Kidney (tissue), 14 donors: ENCODE data around the gene RGL3. TPM values are rescaled to one million over a fixed set of nuclear protein-coding genes. Genes with fewer than 3 reads are reported as not detected.

ENCODE experiments used
- DNase-seq, 5 donors: peaks; one replicate each; pipeline ENCODE4 v3.0.0-alpha.2; 2013 to 2020
- FAIRE-seq: peaks from 2 replicates; lab custom pipeline; 2012; peaks lifted over from hg19 to GRCh38; lab: Jason Lieb, UNC
- H3K27ac ChIP-seq, 2 donors: one replicate each; pipeline ENCODE4 v1.7.0; 2013; ENCODE audit warnings: low read depth in 2 of 2, low read length in 2 of 2, inconsistent platforms in 1 of 2
- H3K27me3 ChIP-seq: one replicate; pipeline ENCODE4 v1.7.1; 2013; ENCODE audit warnings: low read length, inconsistent platforms; ENCODE audit not compliant: control insufficient read depth, insufficient read depth
- H3K36me3 ChIP-seq, 3 donors: one replicate each; pipeline versions ENCODE4 v1.7.0 to v1.7.1; 2013; ENCODE audit warnings: low read length in 3 of 3, control low read depth in 1 of 3, inconsistent platforms in 1 of 3; ENCODE audit not compliant: insufficient read depth in 3 of 3, control insufficient read depth in 2 of 3
- H3K4me1 ChIP-seq, 3 donors: one replicate each; pipeline versions ENCODE4 v1.7.0 to v1.7.1; 2013; ENCODE audit warnings: low read length in 3 of 3, inconsistent platforms in 1 of 3, low read depth in 1 of 3; ENCODE audit not compliant: control insufficient read depth in 2 of 3, insufficient read depth in 2 of 3
- H3K4me3 ChIP-seq, 3 donors: one replicate each; pipeline versions ENCODE4 v1.7.0 to v1.8.1; 2013; ENCODE audit warnings: low read length in 3 of 3, control low read depth in 1 of 3, inconsistent platforms in 1 of 3
- H3K9ac ChIP-seq, 3 donors: one replicate each; pipeline versions ENCODE4 v1.7.0 to v1.7.1; 2013; ENCODE audit warnings: low read length in 3 of 3, control low read depth in 1 of 3, inconsistent platforms in 1 of 3
- H3K9me3 ChIP-seq, 3 donors: one replicate each; pipeline versions ENCODE4 v1.7.0 to v1.7.1; 2013; ENCODE audit warnings: low read length in 3 of 3, control low read depth in 1 of 3, inconsistent platforms in 1 of 3; ENCODE audit not compliant: control insufficient read depth in 2 of 3, insufficient read depth in 1 of 3
- intact Hi-C: fragments of 100-400 bp; cut with DNase I; formaldehyde crosslinking; loops from one replicate; pipeline ENCODE4 v1.11.1; 2022
- polyA plus RNA-seq: library from polyadenylated mRNA; stranded (reverse); fragments of 350-450 nt; fragmentation: Illumina TruSeq; extraction: RNeasy Lipid Tissue Mini Kit (QIAGEN cat#74804); gene quantifications from one replicate; pipeline ENCODE4 v1.2.3, GENCODE V29; 2014; ENCODE audit warnings: low read depth, low replicate concordance; ENCODE audit not compliant: insufficient read depth
- total RNA-seq: library from RNA; stranded (reverse); fragmentation: NEBNext Ultra II Directional; extraction: Animal tissue kit (Norgen Biotek cat#: 25700); gene quantifications from one replicate; pipeline ENCODE4 v1.2.1, GENCODE V29; 2021
- TF ChIP-seq, protein P1 (sequence below): IDR thresholded peaks from 3 replicates; pipeline ENCODE4 v1.5.1; 2012; ENCODE audit warnings: mild to moderate bottlenecking, moderate library complexity, borderline replicate concordance; ENCODE audit not compliant: insufficient read depth; ENCODE audit errors: extremely low read depth
- donor health status: control.
- donor health status: control.
- donor health status: control.
- donor health status: control.
- donor health status: control.
- donor health status: DM: yes; HTN: yes; CAD: no.
- donor health status: Normal renal cell carcinoma (clear cell type).

Gene RGL3
- total and polyA plus RNA-seq, 2 donors from 2014 or later: 56.9 to 126 TPM

- no peak for FAIRE-seq
- no peak overlapping the region for H3K4me3 ChIP-seq
- H3K36me3 ChIP-seq: peaks cover 0 to 6% (median 3%) of the 10 kb centered on the region in 3 donors
- H3K27me3 ChIP-seq: no peaks in the 10 kb centered on the region
- H3K4me1 ChIP-seq: no peaks in the 10 kb centered on the region
- no peak overlapping the region for H3K27ac ChIP-seq
- TF ChIP-seq, protein P1, sequence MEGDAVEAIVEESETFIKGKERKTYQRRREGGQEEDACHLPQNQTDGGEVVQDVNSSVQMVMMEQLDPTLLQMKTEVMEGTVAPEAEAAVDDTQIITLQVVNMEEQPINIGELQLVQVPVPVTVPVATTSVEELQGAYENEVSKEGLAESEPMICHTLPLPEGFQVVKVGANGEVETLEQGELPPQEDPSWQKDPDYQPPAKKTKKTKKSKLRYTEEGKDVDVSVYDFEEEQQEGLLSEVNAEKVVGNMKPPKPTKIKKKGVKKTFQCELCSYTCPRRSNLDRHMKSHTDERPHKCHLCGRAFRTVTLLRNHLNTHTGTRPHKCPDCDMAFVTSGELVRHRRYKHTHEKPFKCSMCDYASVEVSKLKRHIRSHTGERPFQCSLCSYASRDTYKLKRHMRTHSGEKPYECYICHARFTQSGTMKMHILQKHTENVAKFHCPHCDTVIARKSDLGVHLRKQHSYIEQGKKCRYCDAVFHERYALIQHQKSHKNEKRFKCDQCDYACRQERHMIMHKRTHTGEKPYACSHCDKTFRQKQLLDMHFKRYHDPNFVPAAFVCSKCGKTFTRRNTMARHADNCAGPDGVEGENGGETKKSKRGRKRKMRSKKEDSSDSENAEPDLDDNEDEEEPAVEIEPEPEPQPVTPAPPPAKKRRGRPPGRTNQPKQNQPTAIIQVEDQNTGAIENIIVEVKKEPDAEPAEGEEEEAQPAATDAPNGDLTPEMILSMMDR: no peak
- no peak overlapping the region for H3K9ac ChIP-seq
- intact Hi-C loops: no loop called here
- no peaks in the 10 kb centered on the region for H3K9me3 ChIP-seq
- no peak for DNase-seq
Measured at GRCh38 chr19:11447347-11448262, 28.5 kb upstream of the RGL3 start.

DNA sequence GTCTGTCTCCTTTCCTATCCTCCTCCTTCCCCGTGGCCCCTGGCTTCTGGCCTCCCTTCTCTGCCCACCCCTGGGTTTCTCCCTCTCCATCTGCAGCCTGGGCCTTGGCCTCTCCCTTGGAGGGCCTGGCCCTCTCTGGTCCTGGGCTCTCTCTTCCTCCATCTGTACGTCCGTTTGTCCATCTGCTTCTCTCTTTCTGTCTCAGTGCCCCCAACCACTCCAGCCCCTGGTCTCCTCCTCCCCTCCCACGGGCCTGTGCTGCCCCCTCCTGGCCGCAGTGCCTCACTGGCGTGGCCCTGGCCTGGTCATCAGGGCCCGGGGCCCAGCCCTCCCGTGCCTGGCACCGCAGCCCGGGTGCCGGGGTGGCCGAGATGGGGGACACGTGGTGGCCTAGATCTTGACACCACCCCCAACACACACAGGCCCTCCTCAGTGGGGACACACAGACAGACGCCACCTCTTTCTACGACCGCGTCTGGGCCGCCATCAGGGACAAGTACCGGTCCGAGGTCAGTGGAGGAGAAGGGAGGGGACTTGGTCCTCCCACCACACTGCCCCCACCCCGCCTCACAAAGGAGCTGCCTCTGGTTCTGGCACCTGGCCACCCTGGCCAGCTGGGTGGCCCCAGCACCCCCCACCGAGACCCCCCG is 27.7 kb upstream of the RGL3 start:
- Histone ChIP-seq H3K4me1 (no peaks in the 10 kb centered on the region), H3K36me3 (peaks cover 0 to 9% (median 5%) of the 10 kb centered on the region in 3 donors), H3K27me3 (no peaks in the 10 kb centered on the region), H3K9me3 (no peaks in the 10 kb centered on the region), H3K27ac (no peak overlapping the region), H3K9ac (no peak overlapping the region), H3K4me3 (no peak overlapping the region)
- TF ChIP-seq, protein P1: peak; percentile 68
- peak; percentile 45 to 73 (median 62) for DNase-seq
- no peak for FAIRE-seq
- intact Hi-C loops: no loop called here

GRCh38 chr19:11446271-11446651 is 27.1 kb upstream of the RGL3 start:
- FAIRE-seq: no peak
- Histone ChIP-seq H3K9ac (no peak overlapping the region), H3K4me1 (no peaks in the 10 kb centered on the region), H3K4me3 (no peak overlapping the region), H3K27ac (no peak overlapping the region), H3K27me3 (no peaks in the 10 kb centered on the region), H3K36me3 (peaks cover 0 to 13% (median 10%) of the 10 kb centered on the region in 3 donors), H3K9me3 (no peaks in the 10 kb centered on the region)
- intact Hi-C loops: no loop called here
- TF ChIP-seq, protein P1: no peak
- DNase-seq: no peak
